ENCODE measurements around the gene MCRIP1.

GRCh38 chr17:81845881-81846742 lies 13.0 kb upstream of the MCRIP1 start:
- TF ChIP-seq EZH2 (IDR thresholded peaks at IDR 0.05; ENCODE audit: insufficient read depth, poor library complexity, severe bottlenecking) (no peak), EZH2phosphoT487 (IDR thresholded peaks at IDR 0.05; ENCODE audit: insufficient read depth, low read depth) (no peak)
